NCI-H446 treated with DMSO at 0.1 percent for 48 hours (cell line): ENCODE measurements around the gene TNXB.
"Not testable (repeated sequence)": the region's sequence is repeated elsewhere in the genome, so short reads cannot be mapped to it uniquely, and the experiment has no call there.

Experiments
- DNase-seq: peaks from one replicate; lab custom pipeline; 2025; lab: John Stamatoyannopoulos, UW

Gene TNXB

GRCh38 chr6:32004393-32004792, 104.7 kb downstream of the TNXB start:
- not testable (repeated sequence) for DNase-seq

GRCh38 chr6:32003301-32003700, 105.8 kb downstream of the TNXB start:
- not testable (repeated sequence) for DNase-seq

GRCh38 chr6:32002546-32003268, 106.4 kb downstream of the TNXB start:
- DNase-seq: not testable (repeated sequence)

DNA sequence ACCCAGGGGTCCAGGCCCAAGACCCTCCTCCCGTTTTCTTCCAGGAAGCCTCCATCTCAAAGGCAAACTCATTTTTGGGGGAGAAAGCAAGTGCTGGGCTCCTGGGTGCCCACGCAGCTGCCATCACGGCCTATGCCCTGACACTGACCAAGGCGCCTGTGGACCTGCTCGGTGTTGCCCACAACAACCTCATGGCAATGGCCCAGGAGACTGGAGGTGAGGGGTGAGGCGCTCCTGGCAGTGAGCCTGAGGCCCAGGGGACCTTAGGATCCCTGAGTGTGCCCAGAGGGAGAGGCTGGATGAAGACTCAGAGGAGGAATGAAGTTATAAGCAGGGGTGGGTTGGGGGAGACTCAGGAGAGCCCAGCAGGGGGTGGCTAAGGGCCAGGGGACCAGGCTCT, 112.8 kb downstream of the TNXB start:
- DNase-seq: not testable (repeated sequence)

- DNase-seq: not testable (repeated sequence)
Measured at GRCh38 chr6:31994421-31994820, 114.7 kb downstream of the TNXB start.
